Measurements from ENCODE around the gene MAP7D2.

GRCh38 chrX:20015422-20015821 is 101.3 kb downstream of the MAP7D2 start:
- TF ChIP-seq POLR2AphosphoS5 (IDR thresholded peaks at IDR 0.05; ENCODE audit: low read depth, low read length), result no peak
- TF ChIP-seq TAF1 (IDR thresholded peaks at IDR 0.05; ENCODE audit: low read depth, low read length), result no peak
- TF ChIP-seq POU2F2 (IDR thresholded peaks at IDR 0.05; ENCODE audit: low read depth, low read length), result no peak
- no peak for TF ChIP-seq POLR2A (IDR thresholded peaks at IDR 0.05; ENCODE audit: low read depth, low read length)
- no peak for TF ChIP-seq PAX5 (IDR thresholded peaks at IDR 0.05; ENCODE audit: insufficient read depth, low read length, severe bottlenecking)
